Caco-2 (cell line): ENCODE measurements around the gene PALD1. TPM values are rescaled to one million over a fixed set of nuclear protein-coding genes. Genes with fewer than 3 reads are reported as not detected.

Experiments used
- BruUV-seq: library from RNA; stranded (reverse); fragments of 400-500 nt; replicated peaks from 2 replicates; lab custom pipeline; 2021; lab: Mats Ljungman, UMichigan
- CTCF ChIA-PET: fragments of 300-600 bp; sonication (Branson Sonifier 250); formaldehyde crosslinking; loops from one replicate; lab custom pipeline; 2022; ENCODE audit warnings: antibody characterized with exemption; lab: Charles Lee
- POLR2A ChIA-PET: fragments of 300-600 bp; sonication (Branson Sonifier 250); formaldehyde crosslinking; loops from one replicate; lab custom pipeline; 2022; ENCODE audit warnings: antibody characterized with exemption; lab: Charles Lee
- DNase-seq, 2 experiments: peaks; one replicate each; pipeline versions ENCODE4 v3.0.0 to v3.0.0-alpha.2; 2020 to 2022
- H3K27me3 ChIP-seq: replicated peaks from 2 replicates; pipeline ENCODE4 v1.6.0; 2011; ENCODE audit warnings: low read length; ENCODE audit not compliant: control insufficient read depth, insufficient read depth
- H3K36me3 ChIP-seq: 2 replicates; pipeline ENCODE4 v1.5.1; 2011; ENCODE audit warnings: low read length; ENCODE audit not compliant: control insufficient read depth, insufficient read depth
- H3K4me1 ChIP-seq: fragments of 250-450 bp; sonication (Bioruptor Pico); 2 replicates; pipeline ENCODE4 v1.5.1; 2020; ENCODE audit warnings: mild to moderate bottlenecking
- H3K4me3 ChIP-seq: 2 replicates; pipeline ENCODE4 v1.5.1; 2011; ENCODE audit warnings: low read depth, mild to moderate bottlenecking, control low read depth, low read length
- H3K9me3 ChIP-seq: fragments of 250-450 bp; sonication (Bioruptor Pico); 2 replicates; pipeline ENCODE4 v1.5.1; 2020; ENCODE audit warnings: mild to moderate bottlenecking, moderate library complexity
- H3K27ac Mint-ChIP-seq: one replicate; pipeline ENCODE4 v1.8.0; 2022; ENCODE audit warnings: mixed read lengths; ENCODE audit not compliant: unreplicated experiment
- H3K27me3 Mint-ChIP-seq: one replicate; pipeline ENCODE4 v1.8.0; 2022; ENCODE audit warnings: mixed read lengths; ENCODE audit not compliant: insufficient read depth, unreplicated experiment
- H3K36me3 Mint-ChIP-seq: one replicate; pipeline ENCODE4 v1.8.0; 2022; ENCODE audit warnings: mild to moderate bottlenecking, mixed read lengths; ENCODE audit not compliant: insufficient read depth, unreplicated experiment
- H3K4me1 Mint-ChIP-seq: one replicate; pipeline ENCODE4 v1.8.0; 2022; ENCODE audit warnings: low read depth, mixed read lengths; ENCODE audit not compliant: unreplicated experiment
- H3K4me3 Mint-ChIP-seq: one replicate; pipeline ENCODE4 v1.8.0; 2022; ENCODE audit warnings: mild to moderate bottlenecking, moderate library complexity, mixed read lengths; ENCODE audit not compliant: unreplicated experiment
- H3K9me3 Mint-ChIP-seq: one replicate; pipeline ENCODE4 v1.8.0; 2022; ENCODE audit warnings: mixed read lengths; ENCODE audit not compliant: unreplicated experiment
- intact Hi-C: fragments of 100-400 bp; cut with micrococcal nuclease; formaldehyde crosslinking; loops from one replicate; pipeline ENCODE4 v1.10.0; 2022; ENCODE audit not compliant: unreplicated experiment
- total RNA-seq: library from RNA; stranded (reverse); gene quantifications from 2 replicates; pipeline ENCODE4 v1.2.3, GENCODE V29; 2022
- TF ChIP-seq, protein P1 (sequence below), 2 experiments: fragments of 200-600 bp in 1 of 2; IDR thresholded peaks; 1 replicate in 1 of 2; 2 replicates in 1 of 2; pipeline versions ENCODE4 v1.5.1 to v1.8.0; 2011 to 2022; ENCODE audit warnings: antibody characterized with exemption in 1 of 2, control low read depth in 1 of 2, inconsistent platforms in 1 of 2, low read depth in 1 of 2, low read length in 1 of 2, mild to moderate bottlenecking in 1 of 2, moderate library complexity in 1 of 2; ENCODE audit not compliant: insufficient read depth in 1 of 2, severe bottlenecking in 1 of 2, unreplicated experiment in 1 of 2

Gene PALD1
- total RNA-seq, 1 experiment from 2014 or later: 10.3 TPM

- Mint-ChIP-seq H3K27ac (no peak overlapping the region), H3K27me3 (no peaks in the 10 kb centered on the region), H3K4me1 (peaks cover 16% of the 10 kb centered on the region), H3K36me3 (no peaks in the 10 kb centered on the region), H3K9me3 (no peaks in the 10 kb centered on the region), H3K4me3 (no peak overlapping the region)
- H3K36me3 ChIP-seq: no peaks in the 10 kb centered on the region
- DNase-seq: peak in 1 of 2 experiments; percentile 31
- intact Hi-C loops: no loop called here
- H3K27me3 ChIP-seq: no peaks in the 10 kb centered on the region
- BruUV-seq: no TSS peak
- no peaks in the 10 kb centered on the region for H3K9me3 ChIP-seq
- TF ChIP-seq, protein P1, sequence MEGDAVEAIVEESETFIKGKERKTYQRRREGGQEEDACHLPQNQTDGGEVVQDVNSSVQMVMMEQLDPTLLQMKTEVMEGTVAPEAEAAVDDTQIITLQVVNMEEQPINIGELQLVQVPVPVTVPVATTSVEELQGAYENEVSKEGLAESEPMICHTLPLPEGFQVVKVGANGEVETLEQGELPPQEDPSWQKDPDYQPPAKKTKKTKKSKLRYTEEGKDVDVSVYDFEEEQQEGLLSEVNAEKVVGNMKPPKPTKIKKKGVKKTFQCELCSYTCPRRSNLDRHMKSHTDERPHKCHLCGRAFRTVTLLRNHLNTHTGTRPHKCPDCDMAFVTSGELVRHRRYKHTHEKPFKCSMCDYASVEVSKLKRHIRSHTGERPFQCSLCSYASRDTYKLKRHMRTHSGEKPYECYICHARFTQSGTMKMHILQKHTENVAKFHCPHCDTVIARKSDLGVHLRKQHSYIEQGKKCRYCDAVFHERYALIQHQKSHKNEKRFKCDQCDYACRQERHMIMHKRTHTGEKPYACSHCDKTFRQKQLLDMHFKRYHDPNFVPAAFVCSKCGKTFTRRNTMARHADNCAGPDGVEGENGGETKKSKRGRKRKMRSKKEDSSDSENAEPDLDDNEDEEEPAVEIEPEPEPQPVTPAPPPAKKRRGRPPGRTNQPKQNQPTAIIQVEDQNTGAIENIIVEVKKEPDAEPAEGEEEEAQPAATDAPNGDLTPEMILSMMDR (IDR thresholded peaks at IDR 0.05; ENCODE audit: insufficient read depth in 1 of 2, low read depth in 1 of 2, low read length in 1 of 2, severe bottlenecking in 1 of 2, unreplicated experiment in 1 of 2): no peak
- H3K4me1 ChIP-seq: 0 out of 2 replicates have a peak, but pooled peaks cover 4% of the 10 kb centered on the region
- ChIA-PET CTCF (interaction anchor here (1.3 kb wide), 1 partner anchor 201 kb away, joined by 4 read pairs; no protein-coding TSS in a partner anchor), POLR2A (no interaction called here)
- no peak overlapping the region for H3K4me3 ChIP-seq
These were observed 83.6 kb downstream of the PALD1 start for GRCh38 chr10:70562036-70562755.

- Histone ChIP-seq H3K4me1 (0 out of 2 replicates have a peak, but pooled peaks cover 4% of the 10 kb centered on the region), H3K36me3 (no peaks in the 10 kb centered on the region), H3K27me3 (no peaks in the 10 kb centered on the region), H3K9me3 (no peaks in the 10 kb centered on the region), H3K4me3 (no peak overlapping the region)
- POLR2A ChIA-PET: no interaction called here
- CTCF ChIA-PET: no interaction called here
- Mint-ChIP-seq H3K4me3 (no peak overlapping the region), H3K27me3 (no peaks in the 10 kb centered on the region), H3K4me1 (peaks cover 15% of the 10 kb centered on the region), H3K9me3 (no peaks in the 10 kb centered on the region), H3K36me3 (no peaks in the 10 kb centered on the region), H3K27ac (no peak overlapping the region)
- intact Hi-C loops: no loop called here
- no TSS peak for BruUV-seq
- peak in 1 of 2 experiments; percentile 31 for DNase-seq
- TF ChIP-seq, protein P1 (IDR thresholded peaks at IDR 0.05; ENCODE audit: insufficient read depth in 1 of 2, low read depth in 1 of 2, low read length in 1 of 2, severe bottlenecking in 1 of 2, unreplicated experiment in 1 of 2): no peak
These were observed 84.7 kb downstream of the PALD1 start for GRCh38 chr10:70563230-70563629.

DNA sequence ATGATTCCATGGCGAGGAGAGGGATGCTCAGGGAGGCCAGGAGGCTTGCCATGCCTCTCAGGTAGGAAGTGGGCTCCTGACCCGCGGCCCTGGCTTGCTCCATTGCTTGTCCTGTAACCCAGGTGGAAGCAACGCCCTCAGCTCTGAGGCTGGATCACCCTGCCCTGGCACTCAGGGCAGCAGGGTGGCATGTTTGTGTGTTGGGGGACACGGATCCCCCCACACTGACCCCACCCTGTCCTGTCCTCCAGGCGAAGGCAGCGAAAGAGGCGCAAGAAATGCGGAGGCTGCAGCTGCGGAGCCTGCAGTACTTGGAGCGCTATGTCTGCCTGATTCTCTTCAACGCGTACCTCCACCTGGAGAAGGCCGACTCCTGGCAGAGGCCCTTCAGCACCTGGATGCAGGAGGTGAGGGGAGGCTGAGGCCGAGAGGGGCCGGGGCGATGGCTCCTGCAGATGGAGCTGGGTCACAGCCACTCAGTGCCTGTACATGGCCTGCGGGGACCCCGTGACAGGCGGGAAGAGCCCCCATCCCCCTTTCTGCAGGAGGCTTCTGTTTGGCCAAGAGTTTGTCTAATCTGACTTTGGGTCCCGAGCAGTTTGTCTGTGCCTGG is 85.7 kb downstream of the PALD1 start:
- no peak overlapping the region for H3K4me3 ChIP-seq
- H3K36me3 ChIP-seq: no peaks in the 10 kb centered on the region
- ChIA-PET POLR2A (no interaction called here), CTCF (no interaction called here)
- no peaks in the 10 kb centered on the region for H3K27me3 ChIP-seq
- H3K9me3 ChIP-seq: no peaks in the 10 kb centered on the region
- DNase-seq: peak in 1 of 2 experiments; percentile 37
- Mint-ChIP-seq H3K4me3 (no peak overlapping the region), H3K9me3 (no peaks in the 10 kb centered on the region), H3K36me3 (no peaks in the 10 kb centered on the region), H3K27ac (no peak overlapping the region), H3K4me1 (peaks cover 5% of the 10 kb centered on the region), H3K27me3 (no peaks in the 10 kb centered on the region)
- TF ChIP-seq, protein P1 (IDR thresholded peaks at IDR 0.05; ENCODE audit: insufficient read depth in 1 of 2, low read depth in 1 of 2, low read length in 1 of 2, severe bottlenecking in 1 of 2, unreplicated experiment in 1 of 2): no peak
- intact Hi-C loops: no loop called here
- BruUV-seq: no TSS peak
- H3K4me1 ChIP-seq: 0 out of 2 replicates have a peak, but pooled peaks cover under 1% of the 10 kb centered on the region
